Heart left ventricle (tissue), 13 donors: ENCODE data around the gene PSTPIP1.

Experiments used
- POLR2A ChIP-seq, 2 donors: fragments of 450-650 bp; IDR thresholded peaks; one replicate each; pipeline ENCODE4 v1.6.1; 2017; ENCODE audit warnings: antibody characterized with exemption in 2 of 2, mild to moderate bottlenecking in 2 of 2, moderate library complexity in 2 of 2
- TF ChIP-seq, protein P1 (sequence below), 12 donors: fragments of 200-600 bp; sonication (generic) in 4 of 12; IDR thresholded peaks; one replicate each; pipeline versions ENCODE4 v1.5.0 to v1.8.0; 2018 to 2022; ENCODE audit warnings: antibody characterized with exemption in 12 of 12, mild to moderate bottlenecking in 5 of 12
- donor health status: ischemic (EF 13 %, LVEDD 7.1; RV severe dilation, severe dysfunction).
- donor health status: DM: no; HTN: yes; CAD: no.
- donor health status: DM: no; HTN: no; CAD: no.
- donor health status: ischemic (EF 25% LVEDD 6.9; RV normal size, moderate dysfunction).
- donor health status: ischemic (EF 25% LVEDD 5.7; RV mildly dilated, moderate dysfunction).
- donor health status: ischemic (EF 35%, LVEDD 5.7; RV mildly dilated, moderate dysfunction).
- donor health status: nonischemic (EF 11% LVEDD 7.7; RV severe dilation, severe dysfunction).
- donor health status: DM: yes; HTN: yes; CAD: no.
- donor health status: PGD.
- donor health status: ischemic (EF 29% LVEDD 5.4; RV normal size, mild dysfunction).
- donor health status: nonischemic (EF 23%, LVEDD 6.1; RV moderate dilation, normal function).

DNA sequence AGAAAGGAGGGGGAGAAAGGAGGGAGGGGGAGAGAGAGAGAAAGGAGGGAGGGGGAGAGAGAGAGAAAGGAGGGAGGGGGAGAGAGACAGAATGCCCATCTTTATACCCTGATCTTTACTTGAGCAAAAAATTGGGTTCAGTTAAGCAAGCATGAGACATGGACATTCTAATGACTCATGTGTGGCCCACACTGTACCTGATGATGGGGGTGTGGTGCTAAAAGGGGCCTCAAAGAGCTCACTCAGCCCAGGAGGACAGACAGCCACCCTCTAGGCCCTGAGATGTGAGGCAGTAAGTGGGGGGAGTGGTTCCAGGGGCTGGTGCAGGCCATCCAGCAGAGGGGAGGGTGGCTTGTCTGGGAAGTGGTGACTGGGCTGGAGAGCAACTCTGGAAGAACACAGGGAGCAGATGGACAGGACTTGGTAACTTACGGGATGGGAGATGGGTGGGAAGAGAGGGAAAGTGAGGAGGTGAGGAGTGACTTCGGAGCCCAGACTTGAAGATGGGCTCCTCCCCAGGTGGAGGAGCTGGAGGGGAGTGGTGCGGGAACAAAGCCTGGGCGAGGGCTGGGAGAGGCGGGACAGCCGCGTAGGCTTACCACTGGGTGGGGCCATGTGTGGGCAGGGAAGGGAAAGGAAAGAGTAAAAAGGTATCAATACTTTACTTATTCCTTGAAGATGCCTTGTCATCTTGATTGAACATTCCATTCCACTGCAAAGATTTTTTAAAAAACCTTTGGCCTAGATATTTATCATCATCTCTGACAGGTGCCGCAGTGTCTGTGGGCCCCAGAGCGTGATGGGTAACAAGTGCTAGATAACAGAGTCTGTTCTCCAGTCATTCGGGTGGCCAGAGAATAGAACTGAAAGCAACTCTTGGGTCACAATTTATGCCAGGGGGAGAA lies 43.6 kb downstream of the PSTPIP1 start:
- TF ChIP-seq, protein P1, sequence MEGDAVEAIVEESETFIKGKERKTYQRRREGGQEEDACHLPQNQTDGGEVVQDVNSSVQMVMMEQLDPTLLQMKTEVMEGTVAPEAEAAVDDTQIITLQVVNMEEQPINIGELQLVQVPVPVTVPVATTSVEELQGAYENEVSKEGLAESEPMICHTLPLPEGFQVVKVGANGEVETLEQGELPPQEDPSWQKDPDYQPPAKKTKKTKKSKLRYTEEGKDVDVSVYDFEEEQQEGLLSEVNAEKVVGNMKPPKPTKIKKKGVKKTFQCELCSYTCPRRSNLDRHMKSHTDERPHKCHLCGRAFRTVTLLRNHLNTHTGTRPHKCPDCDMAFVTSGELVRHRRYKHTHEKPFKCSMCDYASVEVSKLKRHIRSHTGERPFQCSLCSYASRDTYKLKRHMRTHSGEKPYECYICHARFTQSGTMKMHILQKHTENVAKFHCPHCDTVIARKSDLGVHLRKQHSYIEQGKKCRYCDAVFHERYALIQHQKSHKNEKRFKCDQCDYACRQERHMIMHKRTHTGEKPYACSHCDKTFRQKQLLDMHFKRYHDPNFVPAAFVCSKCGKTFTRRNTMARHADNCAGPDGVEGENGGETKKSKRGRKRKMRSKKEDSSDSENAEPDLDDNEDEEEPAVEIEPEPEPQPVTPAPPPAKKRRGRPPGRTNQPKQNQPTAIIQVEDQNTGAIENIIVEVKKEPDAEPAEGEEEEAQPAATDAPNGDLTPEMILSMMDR (IDR thresholded peaks at IDR 0.05), result no peak
- TF ChIP-seq POLR2A (IDR thresholded peaks at IDR 0.05), result no peak
